8988T (cell line): ENCODE results near the gene AMHR2.

Experiments used
- DNase-seq: peaks from one replicate; pipeline ENCODE4 v3.0.0; 2011

Gene AMHR2

GRCh38 chr12:53453953-53454640, 30.4 kb downstream of the AMHR2 start:
- no peak for DNase-seq

- no peak for DNase-seq
These were observed 31.1 kb downstream of the AMHR2 start for GRCh38 chr12:53454707-53455106.

- no peak for DNase-seq
These were observed 33.2 kb downstream of the AMHR2 start for GRCh38 chr12:53456654-53457366.

- DNase-seq, result no peak
These were observed 35.4 kb downstream of the AMHR2 start for GRCh38 chr12:53459097-53459496.

GRCh38 chr12:53461059-53461458, 37.4 kb downstream of the AMHR2 start:
- no peak for DNase-seq

GRCh38 chr12:53461591-53461990, 37.9 kb downstream of the AMHR2 start:
- DNase-seq, result no peak

GRCh38 chr12:53462935-53463334, 39.3 kb downstream of the AMHR2 start:
- DNase-seq, result no peak

- no peak for DNase-seq
These were observed 40.3 kb downstream of the AMHR2 start for GRCh38 chr12:53463802-53464560.

GRCh38 chr12:53464685-53465418, 41.2 kb downstream of the AMHR2 start:
- no peak for DNase-seq

GRCh38 chr12:53465679-53466078, 42.0 kb downstream of the AMHR2 start:
- no peak for DNase-seq

- no peak for DNase-seq
These were observed 43.0 kb downstream of the AMHR2 start for GRCh38 chr12:53466640-53467039.

- DNase-seq, result no peak
These were observed 43.4 kb downstream of the AMHR2 start for GRCh38 chr12:53467082-53467481.

GRCh38 chr12:53467880-53468279, 44.2 kb downstream of the AMHR2 start:
- DNase-seq, result no peak

GRCh38 chr12:53468282-53468681, 44.6 kb downstream of the AMHR2 start:
- DNase-seq, result no peak

- DNase-seq, result no peak
These were observed 48.5 kb downstream of the AMHR2 start for GRCh38 chr12:53472056-53472582.

GRCh38 chr12:53474077-53474476, 50.4 kb downstream of the AMHR2 start:
- no peak for DNase-seq

GRCh38 chr12:53474819-53475218, 51.2 kb downstream of the AMHR2 start:
- DNase-seq, result no peak

GRCh38 chr12:53476769-53477209, 53.1 kb downstream of the AMHR2 start:
- no peak for DNase-seq

GRCh38 chr12:53478865-53479264, 55.2 kb downstream of the AMHR2 start:
- no peak for DNase-seq

GRCh38 chr12:53479331-53479730, 55.7 kb downstream of the AMHR2 start:
- no peak for DNase-seq

- no peak for DNase-seq
These were observed 57.1 kb downstream of the AMHR2 start for GRCh38 chr12:53480491-53481442.
